ENCODE measurements around the gene AKT1S1.
"Not testable (repeated sequence)": the region's sequence is repeated elsewhere in the genome, so short reads cannot be mapped to it uniquely, and the experiment has no call there.

The AKT1S1 gene

DNA sequence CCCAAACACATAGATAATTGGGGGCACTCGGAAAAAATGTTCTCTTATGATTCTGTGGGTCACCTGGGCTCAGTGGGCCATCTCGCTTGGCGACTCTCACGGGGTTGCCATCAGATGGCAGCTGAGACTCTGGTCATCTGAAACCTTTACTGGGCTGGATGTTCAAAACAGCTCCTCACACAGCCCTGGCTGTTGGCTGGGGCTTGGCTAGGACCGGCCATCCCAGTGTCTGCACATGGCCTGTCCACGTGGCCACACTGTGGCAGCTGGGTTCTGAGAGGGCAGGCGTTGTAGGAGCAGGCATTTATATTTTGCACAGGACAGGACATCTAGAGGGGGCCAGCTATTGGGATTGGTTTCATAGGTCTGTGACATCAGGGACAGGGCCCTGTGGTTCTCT, 43.6 kb downstream of the AKT1S1 start:
- DNase-seq: no peak

- DNase-seq: no peak
Observed at GRCh38 chr19:49832556-49832955, 44.6 kb downstream of the AKT1S1 start.

GRCh38 chr19:49831592-49831991, 45.6 kb downstream of the AKT1S1 start:
- no peak for DNase-seq

DNA sequence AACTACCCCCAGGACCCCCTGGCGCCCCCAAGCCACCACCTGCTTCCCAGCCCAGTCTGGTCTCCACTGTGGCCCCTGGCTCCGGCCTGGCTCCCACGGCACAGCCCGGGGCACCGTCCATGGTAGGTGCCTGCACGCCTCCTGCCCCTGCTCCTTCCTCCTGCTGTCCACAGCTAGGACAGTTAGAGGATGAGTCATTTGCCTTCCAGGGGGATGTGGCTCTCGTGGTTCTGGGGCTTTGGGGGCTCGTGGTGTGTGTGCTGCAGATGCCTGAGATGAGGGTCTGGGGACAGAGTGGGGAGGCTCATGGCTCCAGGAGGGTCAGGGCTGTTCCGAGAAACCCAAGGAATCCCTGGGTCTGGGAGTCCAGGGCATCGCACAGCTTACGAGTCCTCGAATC, 46.4 kb downstream of the AKT1S1 start:
- no peak for DNase-seq

DNA sequence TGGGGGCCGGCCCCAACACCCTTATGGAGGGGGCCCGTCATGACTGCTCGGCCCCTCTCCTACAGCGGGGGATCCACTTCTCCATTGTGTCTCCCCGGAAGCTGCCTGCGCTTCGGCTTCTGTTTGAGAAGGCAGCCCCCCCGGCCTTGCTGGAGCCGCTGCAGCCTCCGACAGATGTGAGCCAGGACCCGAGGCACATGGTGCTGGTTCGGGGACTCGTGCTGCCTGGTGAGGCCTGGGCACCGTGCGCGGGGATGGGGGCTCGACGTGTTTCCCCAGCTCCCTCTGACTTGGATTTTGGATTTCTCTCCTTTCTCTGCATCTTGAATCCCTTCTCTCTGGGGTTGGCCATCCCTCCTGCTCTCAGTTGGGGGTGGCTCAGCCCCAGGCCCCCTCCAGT, 47.4 kb downstream of the AKT1S1 start:
- no peak for DNase-seq

DNA sequence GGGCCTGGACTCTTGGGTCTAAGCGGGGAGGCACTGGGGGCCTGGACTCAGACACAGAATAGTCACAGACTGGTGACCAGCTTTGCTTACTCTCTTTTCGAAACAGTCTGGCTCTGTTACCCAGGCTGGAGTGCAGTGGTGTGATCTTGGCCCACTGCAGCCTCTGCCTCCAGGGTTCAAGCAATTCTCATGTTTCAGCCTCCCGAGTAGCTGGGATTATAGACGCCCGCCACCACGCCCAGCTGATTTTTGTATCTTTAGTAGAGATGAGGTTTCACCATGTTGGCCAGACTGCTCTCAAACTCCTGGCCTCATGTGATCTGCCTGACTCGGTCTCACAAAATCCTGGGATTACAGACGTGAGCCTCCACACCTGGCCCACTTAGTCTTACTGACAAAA, 48.0 kb downstream of the AKT1S1 start:
- DNase-seq: no peak

DNA sequence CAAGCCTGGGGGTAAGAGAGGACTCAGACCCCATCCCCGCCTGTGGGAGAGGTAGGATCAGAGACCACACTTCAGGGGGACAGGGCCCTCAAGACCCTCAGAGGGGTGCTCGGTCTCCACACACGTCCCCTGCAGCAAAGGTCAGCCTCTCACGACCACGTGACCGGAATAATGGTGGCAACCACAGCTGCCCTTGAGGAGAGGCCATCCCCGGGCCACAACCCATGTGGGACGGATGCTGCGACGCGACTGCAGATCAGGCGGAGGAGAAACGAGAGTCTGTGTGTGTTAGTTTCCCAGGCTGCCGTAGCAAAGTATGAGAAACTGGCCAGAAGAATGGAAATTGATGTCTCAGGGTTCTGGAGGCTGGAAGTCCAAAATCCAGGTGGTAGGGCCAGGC, 50.1 kb downstream of the AKT1S1 start:
- DNase-seq: no peak

DNA sequence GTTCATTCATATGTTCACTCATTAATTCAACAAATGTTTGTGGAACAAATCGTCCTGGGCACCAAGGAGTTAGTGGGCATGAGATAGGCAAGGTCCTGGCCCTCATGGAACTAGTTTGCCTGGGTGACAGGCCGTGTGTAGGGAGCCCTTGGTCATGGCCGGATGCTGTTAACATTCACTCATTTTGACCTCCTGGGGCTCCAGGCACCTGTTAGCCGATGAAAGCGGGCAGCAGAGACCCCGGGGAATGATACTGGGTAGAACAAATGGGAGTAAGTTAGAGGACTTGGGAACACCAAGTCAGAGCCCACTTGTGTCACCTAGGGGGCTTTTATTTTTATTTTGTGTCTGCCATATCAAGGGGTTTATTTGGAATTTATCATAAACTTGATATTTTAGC, 52.5 kb downstream of the AKT1S1 start:
- DNase-seq: no peak

- DNase-seq: no peak
Observed at GRCh38 chr19:49823472-49823871, 53.7 kb downstream of the AKT1S1 start.

DNA sequence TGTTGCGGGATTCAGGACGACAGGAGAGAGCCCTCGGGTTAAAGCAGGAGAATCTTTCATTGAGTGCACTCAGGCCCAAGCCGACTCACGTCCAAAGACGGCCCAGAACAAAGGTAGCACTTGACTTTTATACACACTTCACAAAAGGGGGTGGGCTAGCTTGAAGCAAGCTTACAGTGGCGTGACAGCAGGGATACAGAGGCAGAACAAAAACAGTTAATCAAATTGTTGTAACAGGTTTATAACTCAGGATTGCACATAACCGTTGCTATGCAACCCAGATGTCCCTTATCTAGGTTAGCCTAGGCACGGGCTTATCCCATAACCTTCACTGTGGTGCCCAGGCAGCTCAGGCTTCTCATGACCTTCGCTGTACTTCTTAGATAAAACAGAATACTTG, 57.0 kb downstream of the AKT1S1 start:
- DNase-seq: no peak

GRCh38 chr19:49819452-49820115, 57.6 kb downstream of the AKT1S1 start:
- not testable (repeated sequence) for DNase-seq

Measured in T1000 (cell line).